ENCODE measurements around the gene SAXO1. TPM values are rescaled to one million over a fixed set of nuclear protein-coding genes. Genes with fewer than 3 reads are reported as not detected.

SAXO1 gene
- total RNA-seq, 2 donors from 2014 or later: not detected

DNA sequence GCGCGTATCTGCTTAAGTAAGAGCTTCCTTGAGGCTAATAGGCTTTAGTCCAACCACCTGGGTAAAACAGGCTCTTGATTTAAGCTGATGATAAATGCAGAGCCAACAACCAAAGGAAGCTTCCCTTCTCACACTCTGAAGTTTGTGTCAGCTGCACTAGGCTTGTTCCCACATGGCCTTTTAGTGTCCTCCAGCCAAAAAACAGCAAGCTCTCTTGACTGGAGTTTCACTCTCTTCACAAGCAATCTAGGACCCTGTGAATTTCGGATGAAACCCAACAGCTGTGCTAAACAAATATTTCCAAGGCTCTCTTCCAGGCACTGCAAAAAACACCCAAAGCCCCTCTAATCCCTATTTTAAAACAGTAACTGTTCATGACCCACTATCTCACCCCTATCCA, 63.9 kb downstream of the SAXO1 start:
- TF ChIP-seq CTCF (IDR thresholded peaks at IDR 0.05) (no peak), POLR2A (IDR thresholded peaks at IDR 0.05) (no peak)
- peaks cover 0 to 4% (median 0%) of the 10 kb centered on the region in 3 donors for H3K9me3 ChIP-seq
- no peak overlapping the region for H3K4me3 ChIP-seq
- ATAC-seq (no peak), DNase-seq (no peak)
- no peaks in the 10 kb centered on the region for H3K36me3 ChIP-seq (replicated peaks in 1 of 2; ENCODE audit: insufficient read depth in 1 of 2, low read depth in 2 of 2)
- intact Hi-C loops (cut with DNase I): no loop called here
- no peaks in the 10 kb centered on the region for H3K27me3 ChIP-seq
- H3K27ac ChIP-seq: no peak overlapping the region
- 64 to 74% methylated on average over 3 of the region's 3 CpGs for WGBS, 2 donors
- no peaks in the 10 kb centered on the region for H3K4me1 ChIP-seq

DNA sequence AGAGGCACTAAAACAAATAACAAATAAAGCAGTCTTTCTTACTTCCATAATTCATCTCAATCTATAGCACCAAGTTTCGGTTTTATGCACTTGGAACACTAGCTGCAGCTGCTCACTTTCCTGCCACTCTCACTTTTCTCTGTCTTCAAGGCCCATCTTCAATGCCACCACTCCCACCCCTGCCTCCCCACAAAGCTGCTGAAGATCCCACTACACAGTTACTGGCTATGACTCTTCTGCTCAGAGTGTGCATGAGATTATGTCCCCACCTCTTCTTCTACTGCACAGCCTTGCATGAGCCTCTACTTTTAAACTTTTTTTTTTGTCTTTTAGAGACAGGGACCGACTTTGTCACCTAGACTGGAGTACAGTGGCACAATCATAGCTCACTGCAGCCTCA, 77.4 kb downstream of the SAXO1 start:
- no peak for TF ChIP-seq POLR2A (IDR thresholded peaks at IDR 0.05)
- no peak for TF ChIP-seq CTCF (IDR thresholded peaks at IDR 0.05)
- DNase-seq: no peak
- H3K9me3 ChIP-seq: no peaks in the 10 kb centered on the region
- H3K27ac ChIP-seq: no peak overlapping the region
- H3K4me3 ChIP-seq: no peak overlapping the region
- H3K27me3 ChIP-seq: no peaks in the 10 kb centered on the region
- WGBS, 2 donors: 63 to 68% methylated on average over 2 of the region's 2 CpGs
- intact Hi-C loops (cut with DNase I): no loop called here
- no peak for ATAC-seq
- no peaks in the 10 kb centered on the region for H3K36me3 ChIP-seq (replicated peaks in 1 of 2; ENCODE audit: insufficient read depth in 1 of 2, low read depth in 2 of 2)
- no peaks in the 10 kb centered on the region for H3K4me1 ChIP-seq

DNA sequence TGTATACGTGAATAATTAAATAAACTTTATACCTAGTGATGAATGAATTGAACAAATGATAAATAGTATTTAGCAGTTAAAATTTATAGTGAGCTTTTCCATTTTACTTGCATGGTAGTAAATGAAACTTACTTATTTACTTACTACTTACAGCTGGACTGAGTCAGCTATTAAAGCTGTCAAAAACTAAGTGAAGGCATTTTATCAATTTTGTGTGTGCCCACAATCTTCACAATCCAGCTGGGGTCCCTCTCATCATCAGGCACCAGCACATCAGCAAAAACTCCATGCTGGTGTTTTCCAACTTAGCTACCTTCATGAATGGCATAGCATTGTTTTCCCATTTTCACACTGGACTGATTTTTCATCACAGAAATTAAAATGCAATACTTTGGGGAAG, 81.1 kb downstream of the SAXO1 start:
- WGBS, 2 donors: 40 to 43% methylated on average over 1 of the region's 1 CpG
- intact Hi-C loops (cut with DNase I): no loop called here
- TF ChIP-seq POLR2A (IDR thresholded peaks at IDR 0.05) (no peak), CTCF (IDR thresholded peaks at IDR 0.05) (no peak)
- ATAC-seq (no peak), DNase-seq (no peak)
- no peak overlapping the region for H3K4me3 ChIP-seq
- H3K27me3 ChIP-seq: no peaks in the 10 kb centered on the region
- no peaks in the 10 kb centered on the region for H3K36me3 ChIP-seq (replicated peaks in 1 of 2; ENCODE audit: insufficient read depth in 1 of 2, low read depth in 2 of 2)
- no peaks in the 10 kb centered on the region for H3K4me1 ChIP-seq
- no peak overlapping the region for H3K27ac ChIP-seq
- H3K9me3 ChIP-seq: no peaks in the 10 kb centered on the region

GRCh38 chr9:18947892-18948339, 85.1 kb downstream of the SAXO1 start:
- no peak for ATAC-seq
- TF ChIP-seq POLR2A (IDR thresholded peaks at IDR 0.05) (no peak), CTCF (IDR thresholded peaks at IDR 0.05) (no peak)
- Histone ChIP-seq H3K27me3 (no peaks in the 10 kb centered on the region), H3K4me3 (no peak overlapping the region), H3K27ac (no peak overlapping the region), H3K9me3 (no peaks in the 10 kb centered on the region), H3K4me1 (no peaks in the 10 kb centered on the region), H3K36me3 (replicated peaks in 1 of 2; ENCODE audit: insufficient read depth in 1 of 2, low read depth in 2 of 2) (no peaks in the 10 kb centered on the region)
- peak in 1 of 4 donors; percentile 48 for DNase-seq
- WGBS, 2 donors: 51 to 76% methylated on average over 4 of the region's 4 CpGs
- intact Hi-C loops (cut with DNase I): no loop called here

DNA sequence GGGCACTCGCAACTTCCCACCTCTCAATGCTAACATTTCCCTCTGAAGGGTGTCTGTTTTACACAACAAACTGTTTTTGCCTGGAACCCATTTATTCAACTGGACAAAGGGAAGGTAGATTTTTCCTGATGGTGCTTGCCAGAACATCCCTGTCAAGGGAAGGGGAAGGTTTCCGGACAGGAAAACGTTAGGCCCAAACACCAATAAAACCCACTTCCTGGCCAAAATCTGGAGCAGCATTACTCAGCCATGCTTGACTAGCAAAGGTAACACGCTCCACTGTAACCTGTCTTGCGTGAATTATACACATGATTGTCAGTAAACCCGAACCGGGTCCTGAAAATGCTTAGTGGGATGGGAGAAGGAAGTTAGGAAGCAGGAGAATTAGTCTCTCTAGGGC, 90.2 kb downstream of the SAXO1 start:
- ATAC-seq: no peak
- 75 to 86% methylated on average over 7 of the region's 7 CpGs for WGBS, 2 donors
- Histone ChIP-seq H3K27me3 (no peaks in the 10 kb centered on the region), H3K4me1 (no peaks in the 10 kb centered on the region), H3K27ac (no peak overlapping the region), H3K36me3 (replicated peaks in 1 of 2; ENCODE audit: insufficient read depth in 1 of 2, low read depth in 2 of 2) (no peaks in the 10 kb centered on the region), H3K4me3 (no peak overlapping the region), H3K9me3 (no peaks in the 10 kb centered on the region)
- intact Hi-C loops (cut with DNase I): no loop called here
- DNase-seq: no peak
- TF ChIP-seq CTCF (IDR thresholded peaks at IDR 0.05) (no peak), POLR2A (IDR thresholded peaks at IDR 0.05) (no peak)

All from body of pancreas (tissue), 4 donors.